ENCODE results near the gene MAPRE2.

DNA sequence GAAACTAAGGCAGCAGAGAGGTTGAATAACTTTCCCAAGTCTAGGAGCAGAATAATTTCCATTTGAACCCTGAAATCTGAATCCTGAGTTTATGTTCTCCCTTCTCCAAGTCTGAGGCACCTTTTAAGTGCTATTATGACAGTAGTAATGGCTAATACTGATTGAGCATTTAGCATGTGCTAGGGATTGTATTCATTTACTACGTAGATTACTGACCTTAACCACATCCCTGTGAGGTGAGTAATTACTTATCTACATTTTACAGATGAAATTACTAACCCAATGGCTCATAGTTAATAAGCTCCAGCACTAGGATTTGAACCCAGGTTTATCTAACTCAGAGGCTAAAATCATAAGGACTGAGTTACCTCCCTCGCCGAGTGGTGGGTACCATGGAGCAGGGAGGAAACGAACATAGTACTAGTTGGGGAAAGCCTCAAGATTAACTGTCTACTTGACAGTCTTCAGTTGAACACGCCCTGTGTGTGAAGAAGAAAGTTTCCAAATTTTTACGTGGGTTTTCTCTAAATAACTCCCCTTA lies 93.0 kb downstream of the MAPRE2 start:
- TF ChIP-seq, protein P1, sequence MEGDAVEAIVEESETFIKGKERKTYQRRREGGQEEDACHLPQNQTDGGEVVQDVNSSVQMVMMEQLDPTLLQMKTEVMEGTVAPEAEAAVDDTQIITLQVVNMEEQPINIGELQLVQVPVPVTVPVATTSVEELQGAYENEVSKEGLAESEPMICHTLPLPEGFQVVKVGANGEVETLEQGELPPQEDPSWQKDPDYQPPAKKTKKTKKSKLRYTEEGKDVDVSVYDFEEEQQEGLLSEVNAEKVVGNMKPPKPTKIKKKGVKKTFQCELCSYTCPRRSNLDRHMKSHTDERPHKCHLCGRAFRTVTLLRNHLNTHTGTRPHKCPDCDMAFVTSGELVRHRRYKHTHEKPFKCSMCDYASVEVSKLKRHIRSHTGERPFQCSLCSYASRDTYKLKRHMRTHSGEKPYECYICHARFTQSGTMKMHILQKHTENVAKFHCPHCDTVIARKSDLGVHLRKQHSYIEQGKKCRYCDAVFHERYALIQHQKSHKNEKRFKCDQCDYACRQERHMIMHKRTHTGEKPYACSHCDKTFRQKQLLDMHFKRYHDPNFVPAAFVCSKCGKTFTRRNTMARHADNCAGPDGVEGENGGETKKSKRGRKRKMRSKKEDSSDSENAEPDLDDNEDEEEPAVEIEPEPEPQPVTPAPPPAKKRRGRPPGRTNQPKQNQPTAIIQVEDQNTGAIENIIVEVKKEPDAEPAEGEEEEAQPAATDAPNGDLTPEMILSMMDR (IDR thresholded peaks at IDR 0.05) = no peak
- no peak for TF ChIP-seq POLR2A (IDR thresholded peaks at IDR 0.05)

Data from heart left ventricle (tissue), 13 donors.